ENCODE measurements around the gene TSPAN13.

GRCh38 chr7:16778476-16778875 lies 24.9 kb downstream of the TSPAN13 start:
- TF ChIP-seq CTCF (IDR thresholded peaks at IDR 0.05) (no peak), POLR2A (IDR thresholded peaks at IDR 0.05) (no peak)
